HG03159 (cell line): ENCODE results near the gene SEC24C.
"Not testable (repeated sequence)": the region's sequence is repeated elsewhere in the genome, so short reads cannot be mapped to it uniquely, and the experiment has no call there.

Experiments used
- ATAC-seq: cut with Tn5 transposase; IDR thresholded peaks from one replicate; pipeline ENCODE4 v1.9.1; 2021; ENCODE audit warnings: mild to moderate bottlenecking, moderate library complexity; ENCODE audit not compliant: unreplicated experiment

Gene SEC24C, protein sequence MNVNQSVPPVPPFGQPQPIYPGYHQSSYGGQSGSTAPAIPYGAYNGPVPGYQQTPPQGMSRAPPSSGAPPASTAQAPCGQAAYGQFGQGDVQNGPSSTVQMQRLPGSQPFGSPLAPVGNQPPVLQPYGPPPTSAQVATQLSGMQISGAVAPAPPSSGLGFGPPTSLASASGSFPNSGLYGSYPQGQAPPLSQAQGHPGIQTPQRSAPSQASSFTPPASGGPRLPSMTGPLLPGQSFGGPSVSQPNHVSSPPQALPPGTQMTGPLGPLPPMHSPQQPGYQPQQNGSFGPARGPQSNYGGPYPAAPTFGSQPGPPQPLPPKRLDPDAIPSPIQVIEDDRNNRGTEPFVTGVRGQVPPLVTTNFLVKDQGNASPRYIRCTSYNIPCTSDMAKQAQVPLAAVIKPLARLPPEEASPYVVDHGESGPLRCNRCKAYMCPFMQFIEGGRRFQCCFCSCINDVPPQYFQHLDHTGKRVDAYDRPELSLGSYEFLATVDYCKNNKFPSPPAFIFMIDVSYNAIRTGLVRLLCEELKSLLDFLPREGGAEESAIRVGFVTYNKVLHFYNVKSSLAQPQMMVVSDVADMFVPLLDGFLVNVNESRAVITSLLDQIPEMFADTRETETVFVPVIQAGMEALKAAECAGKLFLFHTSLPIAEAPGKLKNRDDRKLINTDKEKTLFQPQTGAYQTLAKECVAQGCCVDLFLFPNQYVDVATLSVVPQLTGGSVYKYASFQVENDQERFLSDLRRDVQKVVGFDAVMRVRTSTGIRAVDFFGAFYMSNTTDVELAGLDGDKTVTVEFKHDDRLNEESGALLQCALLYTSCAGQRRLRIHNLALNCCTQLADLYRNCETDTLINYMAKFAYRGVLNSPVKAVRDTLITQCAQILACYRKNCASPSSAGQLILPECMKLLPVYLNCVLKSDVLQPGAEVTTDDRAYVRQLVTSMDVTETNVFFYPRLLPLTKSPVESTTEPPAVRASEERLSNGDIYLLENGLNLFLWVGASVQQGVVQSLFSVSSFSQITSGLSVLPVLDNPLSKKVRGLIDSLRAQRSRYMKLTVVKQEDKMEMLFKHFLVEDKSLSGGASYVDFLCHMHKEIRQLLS

DNA sequence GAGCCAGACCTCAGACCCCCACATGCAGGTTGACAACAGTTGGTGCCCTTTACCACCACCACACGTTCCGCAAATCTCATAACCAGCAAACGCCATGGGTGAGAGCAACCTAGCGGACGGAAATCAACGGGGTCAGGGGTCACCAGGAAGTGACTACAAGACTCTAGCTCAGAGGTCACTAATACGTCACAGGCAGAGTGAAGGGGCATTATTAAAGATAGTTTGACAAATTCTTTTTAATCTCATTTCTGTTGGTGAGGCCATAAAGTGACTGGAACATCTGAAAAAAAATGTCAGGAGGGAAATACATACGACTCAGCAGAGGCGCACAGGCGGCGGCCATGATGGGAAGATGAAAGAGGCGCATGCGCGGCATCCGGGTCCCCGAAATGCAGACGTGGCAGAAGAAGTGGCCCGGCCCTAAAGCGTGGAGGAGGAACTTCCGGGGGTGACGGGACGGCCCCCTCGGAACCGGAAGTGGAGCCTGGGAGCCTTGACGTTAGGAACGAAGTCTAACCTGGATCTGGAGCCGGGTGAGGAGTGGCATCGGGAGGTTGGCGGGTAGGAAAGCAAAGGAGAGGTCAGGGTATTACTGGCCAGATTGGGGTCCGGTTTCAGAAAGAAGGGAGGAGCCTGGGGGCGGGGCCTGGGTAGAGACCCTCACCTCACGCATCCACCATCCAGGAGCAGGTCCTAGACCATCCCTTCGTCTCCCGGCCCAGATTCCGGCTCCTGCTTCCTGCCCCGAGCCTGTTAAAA is at the start of gene SEC24C:
Gene SEC24C, plus strand, starts transcription at position 468 of the 759 bp plus-strand sequence. CDS start 2,461 bp downstream, outside the sequence.
- ATAC-seq, result peak; percentile 80

DNA sequence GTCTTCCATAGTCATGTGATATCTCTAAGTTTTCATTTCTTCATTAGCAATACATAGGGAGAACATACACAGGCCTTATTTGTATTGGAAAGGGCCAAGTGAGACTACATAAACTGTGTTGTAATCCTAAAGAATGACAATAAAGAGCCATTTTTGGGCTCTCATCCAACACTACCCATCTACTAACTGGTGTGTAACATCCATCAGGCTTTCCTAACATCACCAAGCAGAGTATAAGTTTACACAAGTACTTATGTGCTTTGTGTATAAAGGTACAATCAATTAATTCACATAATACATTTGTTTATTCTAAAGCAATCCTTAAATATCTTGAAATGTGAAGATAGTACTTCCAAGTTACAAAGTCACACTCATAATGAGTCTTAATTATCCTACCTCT is 48.9 kb upstream of the SEC24C start:
- not testable (repeated sequence) for ATAC-seq

DNA sequence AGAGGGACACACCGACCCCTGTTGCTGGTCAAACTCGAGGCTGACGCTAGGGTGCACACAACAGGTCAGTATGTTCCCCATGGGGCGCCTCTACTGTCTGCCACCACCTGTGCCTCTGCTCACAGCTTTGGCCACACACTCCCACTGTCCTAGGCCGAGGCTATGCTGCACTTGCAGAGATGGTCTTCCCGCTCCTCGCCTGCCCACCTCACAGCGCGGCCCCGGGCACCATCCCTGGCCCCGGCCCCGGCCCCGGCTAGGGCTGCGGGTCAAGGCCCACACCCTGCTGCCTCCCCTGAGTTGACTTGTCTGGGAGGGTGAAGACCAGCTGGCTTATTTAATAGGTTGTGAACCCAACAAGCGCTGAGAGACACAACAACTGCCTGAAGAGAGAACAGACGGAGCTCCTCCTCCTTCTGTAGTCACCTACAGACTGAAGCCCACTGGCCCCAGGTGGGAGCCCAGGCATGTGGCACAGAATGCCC is 46.5 kb upstream of the SEC24C start, which contains the start of gene AGAP5:
Gene AGAP5, minus strand, starts transcription at position 435 of the 485 bp plus-strand sequence. Its CDS starts 354 bp downstream, at position 81.
- not testable (repeated sequence) for ATAC-seq

DNA sequence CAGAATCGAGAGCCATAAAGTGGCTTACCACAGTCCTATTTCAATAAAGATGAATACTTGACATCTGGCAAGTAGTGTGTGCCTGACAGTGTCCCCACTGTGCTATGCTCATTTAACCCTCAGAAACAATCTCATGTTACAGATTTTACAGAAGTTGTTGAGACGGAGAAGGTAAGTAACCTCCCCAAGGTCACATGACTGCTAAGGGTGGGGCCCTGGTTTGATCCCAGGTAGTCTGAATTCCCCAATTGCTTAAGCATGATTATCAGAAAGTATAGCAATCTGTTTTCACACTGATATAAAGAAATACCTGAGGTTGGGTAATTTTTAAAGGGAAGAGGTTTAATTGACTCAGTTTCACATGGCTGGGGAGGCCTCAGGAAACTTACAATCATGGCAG is 45.4 kb upstream of the SEC24C start:
- ATAC-seq, result not testable (repeated sequence)

DNA sequence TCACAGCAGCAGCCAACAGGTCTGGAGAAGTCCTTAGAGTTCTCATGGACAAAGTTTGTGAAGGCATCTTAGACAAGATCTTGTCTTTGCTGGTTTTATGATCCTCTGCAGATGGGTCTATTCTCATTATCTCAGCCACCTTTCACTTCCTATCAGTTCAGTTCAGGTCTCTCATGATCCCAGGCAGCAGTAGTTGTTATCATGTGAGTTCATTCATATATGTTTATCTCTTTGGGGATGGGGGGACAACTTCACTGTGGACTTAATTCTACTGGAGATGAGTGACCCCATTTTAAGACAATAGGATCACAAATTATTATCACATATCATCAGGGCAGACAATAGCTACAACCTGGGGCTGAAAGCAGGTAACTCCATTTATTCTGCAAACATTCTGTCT is 40.2 kb upstream of the SEC24C start:
- ATAC-seq, result not testable (repeated sequence)

DNA sequence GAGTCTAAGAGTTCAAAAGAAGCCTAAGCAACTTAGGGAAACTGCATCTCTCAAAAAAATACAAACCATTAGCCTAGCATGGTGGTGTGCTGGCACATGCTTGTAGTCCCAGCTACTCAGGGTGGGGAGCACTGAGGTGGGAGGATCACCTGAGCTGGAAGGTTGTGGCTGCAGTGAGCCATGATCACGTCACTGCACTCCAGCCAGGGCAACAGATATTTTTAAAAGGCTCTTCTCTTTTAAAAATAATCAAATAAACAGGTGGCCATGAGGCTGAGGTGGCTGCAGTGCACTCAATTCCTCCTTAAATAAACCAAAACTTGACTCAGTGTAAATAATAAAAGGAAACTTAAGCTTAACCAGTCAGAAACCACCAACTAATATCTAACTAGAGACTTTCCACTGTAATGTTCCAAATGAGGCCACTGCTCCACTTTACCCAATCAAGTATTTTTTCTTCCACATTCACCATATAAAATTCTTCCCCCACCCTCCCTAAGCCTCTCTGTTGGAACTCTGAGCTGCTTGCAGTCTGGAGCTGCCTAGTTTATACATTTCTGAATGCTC is 38.6 kb upstream of the SEC24C start:
- ATAC-seq, result not testable (repeated sequence)

DNA sequence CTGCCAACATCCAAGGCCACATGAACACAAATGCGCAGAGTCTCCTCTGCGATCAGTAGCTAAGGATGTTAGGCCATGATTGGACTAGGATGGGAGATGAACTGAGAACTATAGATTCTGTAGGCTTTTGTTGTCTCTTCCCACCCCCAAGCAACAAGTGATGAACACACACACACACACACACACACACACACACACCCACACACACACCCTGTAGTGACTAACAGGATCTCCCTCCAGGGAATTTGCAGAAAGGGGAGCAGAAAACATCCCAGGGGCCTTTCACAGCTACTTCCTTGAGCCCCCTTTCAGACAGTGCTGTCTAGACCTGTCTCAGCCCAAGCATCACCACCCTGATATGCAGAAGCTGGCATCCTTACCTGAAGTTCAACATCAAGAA is 37.7 kb upstream of the SEC24C start:
- not testable (repeated sequence) for ATAC-seq

DNA sequence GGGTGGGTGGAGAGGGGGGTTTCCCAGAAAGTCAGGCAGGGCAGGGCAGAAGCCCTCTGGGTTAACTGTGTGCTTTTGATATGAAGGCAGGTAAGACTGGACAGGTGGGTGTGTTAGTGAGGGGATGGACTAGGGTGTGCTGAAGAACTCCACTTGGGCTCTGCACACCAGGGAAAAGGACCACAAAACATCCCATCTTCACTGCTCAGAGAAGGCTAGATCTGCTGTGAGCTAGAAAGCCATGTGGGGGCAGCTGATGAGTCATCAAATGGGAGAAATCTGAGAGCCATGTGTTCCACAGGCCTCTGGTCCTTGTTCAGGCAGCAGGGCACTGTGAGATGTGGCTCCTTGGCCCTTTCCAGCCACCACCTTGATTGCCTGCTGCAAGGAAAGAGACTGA is 36.5 kb upstream of the SEC24C start:
- ATAC-seq, result not testable (repeated sequence)

DNA sequence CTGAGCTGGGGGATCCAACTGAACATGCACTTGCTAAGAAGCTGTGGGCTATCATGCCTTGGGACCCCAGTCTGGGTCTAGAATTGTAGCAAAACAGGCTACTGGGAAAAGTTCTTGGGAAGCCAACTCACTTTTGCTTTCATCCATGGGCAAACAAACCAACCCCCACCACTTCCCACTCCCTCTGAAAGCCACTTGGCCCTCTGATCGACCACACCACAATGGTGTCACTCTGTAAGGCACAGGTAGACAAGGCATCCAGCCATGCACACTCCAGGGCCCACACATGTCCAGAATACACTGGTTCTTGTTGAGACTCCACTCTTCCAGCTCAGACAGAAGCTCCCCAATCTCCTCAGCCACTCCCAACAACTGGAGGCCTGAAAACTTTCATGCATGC is 36.0 kb upstream of the SEC24C start:
- ATAC-seq, result not testable (repeated sequence)

DNA sequence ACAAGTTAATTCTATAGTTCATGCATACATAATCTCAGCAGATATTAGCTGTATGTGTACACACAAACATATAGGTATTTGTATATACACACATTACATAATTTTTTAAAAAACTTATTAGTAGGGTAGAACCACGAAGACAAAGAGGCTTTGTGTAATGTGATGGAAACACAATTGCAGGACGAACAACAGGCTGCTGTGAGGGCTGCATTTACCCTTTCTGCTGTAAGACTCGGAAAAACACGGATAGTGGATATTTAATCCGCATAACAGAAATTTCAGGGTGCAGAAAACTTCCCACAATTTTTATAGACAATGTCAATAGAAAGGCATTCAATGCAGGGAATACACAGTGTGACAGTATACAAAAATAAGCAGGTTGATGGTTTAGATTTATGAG is 32.5 kb upstream of the SEC24C start:
- not testable (repeated sequence) for ATAC-seq

DNA sequence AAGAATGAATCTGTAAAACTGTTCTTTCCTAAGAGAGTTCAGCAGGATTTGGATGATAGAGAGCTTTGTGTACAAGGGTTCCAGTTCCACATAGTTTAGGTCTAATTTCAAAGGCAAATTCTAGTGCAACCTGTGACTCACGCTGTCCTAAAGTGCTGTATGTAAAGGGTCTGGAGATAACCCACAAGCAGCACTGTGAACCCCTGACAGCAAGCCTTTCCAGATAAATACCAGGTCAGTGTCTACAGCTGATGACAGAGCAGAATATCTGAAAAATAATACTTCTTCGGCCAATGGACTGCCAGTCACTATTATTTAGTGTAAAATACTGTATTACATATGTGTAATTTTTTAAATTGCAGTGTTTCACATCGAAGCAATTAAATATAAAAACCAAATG is 30.3 kb upstream of the SEC24C start:
- ATAC-seq, result not testable (repeated sequence)

DNA sequence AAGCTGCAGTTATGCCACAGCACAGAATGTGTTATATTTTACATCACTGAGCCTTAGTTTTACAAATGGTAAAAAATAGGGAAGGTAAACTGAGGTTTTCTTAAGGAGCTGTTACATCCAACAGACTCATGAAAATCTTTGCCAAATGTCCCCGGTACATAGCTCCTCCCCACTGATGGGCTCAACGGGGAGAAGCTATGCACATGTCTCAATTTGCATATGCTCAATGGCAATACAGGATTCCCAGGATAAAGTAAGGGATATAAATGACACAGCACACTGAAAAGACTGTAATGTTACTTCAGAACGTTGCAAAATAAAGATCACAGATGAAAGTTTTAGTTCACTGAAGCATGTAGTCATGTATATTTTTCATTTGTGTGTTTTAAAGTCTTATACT is 29.7 kb upstream of the SEC24C start:
- ATAC-seq, result not testable (repeated sequence)

DNA sequence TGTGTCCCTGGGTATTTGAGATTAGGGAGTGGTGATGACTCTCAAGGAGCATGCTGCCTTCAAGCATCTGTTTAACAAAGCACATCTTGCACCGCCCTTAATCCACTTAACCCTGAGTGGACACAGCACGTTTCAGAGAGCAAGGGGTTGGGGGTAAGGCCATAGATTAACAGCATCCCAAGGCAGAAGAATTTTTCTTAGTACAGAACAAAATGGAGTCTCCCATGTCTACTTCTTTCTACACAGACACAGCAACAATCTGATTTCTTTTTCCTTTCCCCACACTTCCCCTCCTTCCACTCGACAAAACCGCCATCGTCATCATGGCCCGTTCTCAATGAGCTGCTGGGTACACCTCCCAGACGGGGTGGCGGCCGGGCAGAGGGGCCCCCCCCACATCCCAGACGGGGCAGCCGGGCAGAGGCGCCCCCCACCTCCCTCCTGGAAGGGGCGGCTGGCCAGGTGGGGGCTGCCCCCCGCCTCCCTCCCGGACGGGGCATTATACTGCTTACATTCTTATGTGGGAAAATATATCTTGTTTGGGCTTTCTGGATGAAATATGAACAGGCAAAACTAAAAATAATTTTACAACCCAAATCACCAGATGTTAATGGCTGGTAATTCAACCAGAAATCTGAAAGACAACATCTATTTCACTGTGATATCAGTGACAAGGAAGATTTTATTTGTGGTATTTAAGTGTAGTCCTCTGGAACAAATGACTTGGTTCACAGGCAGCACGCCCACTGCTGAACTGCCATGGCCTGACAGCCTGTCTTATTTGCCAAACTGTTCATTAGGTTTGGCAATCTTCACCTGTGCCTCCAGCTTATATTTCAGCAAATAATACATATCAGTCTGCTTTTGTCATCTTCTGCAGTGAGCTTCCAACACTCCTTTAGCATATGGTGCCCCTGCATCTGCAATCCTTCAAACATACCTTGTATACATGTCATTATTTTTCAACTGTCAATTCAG is 28.7 kb upstream of the SEC24C start:
- not testable (repeated sequence) for ATAC-seq

DNA sequence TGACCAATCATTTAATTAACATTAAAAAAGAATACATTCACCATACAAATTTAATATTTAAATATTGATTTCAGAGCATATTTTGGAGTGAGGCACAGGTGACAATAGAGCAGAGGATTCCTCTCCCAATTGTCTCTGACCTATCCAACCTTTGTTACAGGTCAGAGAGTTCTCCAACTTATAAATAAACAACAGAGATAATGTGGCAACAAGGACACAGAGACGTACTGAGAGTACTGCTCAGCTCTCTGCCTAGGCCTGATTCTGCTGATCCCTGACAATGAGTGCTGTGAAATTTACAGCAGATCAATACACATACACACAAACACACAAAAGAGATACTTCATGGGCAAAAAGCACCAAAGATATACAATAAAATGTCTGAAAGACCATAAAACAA is 27.9 kb upstream of the SEC24C start:
- no peak for ATAC-seq

DNA sequence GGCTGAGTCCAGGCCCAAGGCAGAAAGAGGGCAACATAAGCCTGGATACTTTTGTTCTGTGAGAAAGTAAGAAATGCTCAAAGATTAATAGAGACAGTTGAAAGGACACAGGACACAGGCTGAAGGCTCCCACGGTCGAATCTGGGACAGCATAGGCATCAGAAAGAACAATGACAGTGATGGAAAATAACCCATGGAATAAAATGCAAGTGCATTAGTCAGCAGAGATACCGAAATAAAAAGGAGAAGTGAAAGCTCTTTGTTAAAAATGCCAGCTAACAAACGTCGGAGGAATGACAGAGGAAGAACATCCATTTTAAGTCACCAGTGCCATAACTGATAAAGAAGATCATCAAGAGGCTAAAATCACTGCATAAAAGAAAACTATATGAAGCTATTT is 26.6 kb upstream of the SEC24C start:
- no peak for ATAC-seq

DNA sequence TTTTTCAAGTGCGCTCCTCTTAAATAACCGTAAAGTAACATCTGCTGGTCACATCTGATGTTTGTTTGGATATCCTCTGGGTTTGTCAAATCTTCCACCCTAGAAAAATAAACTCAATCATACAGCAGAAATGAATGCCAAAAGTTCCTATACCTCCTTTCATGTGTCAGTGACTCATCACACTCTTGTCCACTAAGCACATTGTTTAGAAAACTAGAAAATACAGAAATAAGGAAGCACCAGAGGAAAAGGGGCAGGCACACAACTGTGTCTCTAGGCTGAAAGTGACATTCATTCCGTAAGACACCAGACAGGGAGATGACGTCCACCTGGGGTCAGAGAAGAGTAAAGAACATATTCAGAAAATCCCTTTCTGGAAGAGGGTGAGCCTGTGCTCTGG is 23.6 kb upstream of the SEC24C start:
- ATAC-seq, result not testable (repeated sequence)

DNA sequence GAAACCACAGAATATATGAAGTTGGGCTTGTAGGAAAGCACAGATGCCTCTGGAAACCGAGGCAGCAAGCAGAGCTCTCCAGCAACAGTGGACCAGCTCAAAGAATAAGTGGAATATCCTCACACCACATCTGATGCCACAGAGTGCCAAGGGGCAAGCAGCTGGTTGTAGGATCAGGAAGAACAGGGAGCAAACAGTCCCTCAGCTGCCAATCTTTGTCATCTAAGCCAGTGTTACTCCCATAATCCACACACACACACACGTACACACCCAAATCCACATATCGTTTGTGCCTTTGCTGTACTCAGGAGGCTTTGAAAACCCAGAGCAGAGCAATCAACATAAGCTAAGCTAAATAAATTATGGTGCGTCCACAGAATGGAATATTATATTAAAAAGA is 20.7 kb upstream of the SEC24C start:
- no peak for ATAC-seq

DNA sequence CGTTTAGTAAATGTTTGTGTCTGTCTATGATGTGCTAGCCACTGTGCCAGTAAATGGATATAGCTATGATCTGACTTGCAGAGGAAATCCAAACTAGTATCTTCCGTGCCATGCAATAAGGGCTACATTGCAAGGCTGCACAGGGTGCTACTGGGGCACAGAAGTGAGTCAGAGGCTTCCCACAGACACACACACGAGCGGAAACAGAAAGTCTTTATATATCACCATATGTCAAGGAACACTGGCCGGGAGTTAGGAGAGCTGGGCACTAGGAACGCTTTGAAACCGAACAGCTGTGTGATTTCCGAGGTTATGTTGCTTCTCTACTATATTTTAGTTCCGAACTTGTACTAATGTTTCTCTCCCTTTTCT is 14.4 kb upstream of the SEC24C start:
- not testable (repeated sequence) for ATAC-seq
